ENCODE data around the gene ZCCHC8.

GRCh38 chr12:122454250-122454721 is 46.4 kb downstream of the ZCCHC8 start:
- TF ChIP-seq MAX (IDR thresholded peaks at IDR 0.05): no peak
- TF ChIP-seq E2F6 (IDR thresholded peaks at IDR 0.05): no peak
- TF ChIP-seq CTCF (IDR thresholded peaks at IDR 0.05; ENCODE audit: control extremely low read depth in 1 of 3, insufficient read depth in 1 of 3, low read depth in 1 of 3, low read length in 3 of 3): no peak
- no peak for TF ChIP-seq TAF1 (IDR thresholded peaks at IDR 0.05; ENCODE audit: low read depth, low read length)
- TF ChIP-seq SUZ12 (IDR thresholded peaks at IDR 0.05; ENCODE audit: low read length): no peak
- TF ChIP-seq MAFK (IDR thresholded peaks at IDR 0.05; ENCODE audit: low read depth, low read length): no peak
- TF ChIP-seq SP1 (IDR thresholded peaks at IDR 0.05; ENCODE audit: low read depth, low read length): no peak
- TF ChIP-seq USF2 (IDR thresholded peaks at IDR 0.05; ENCODE audit: low read length): no peak
- TF ChIP-seq EZH2 (IDR thresholded peaks at IDR 0.05; ENCODE audit: low read depth, low read length, severe bottlenecking): no peak
- TF ChIP-seq TCF12 (IDR thresholded peaks at IDR 0.05; ENCODE audit: low read depth, low read length): no peak
- TF ChIP-seq CBX8 (IDR thresholded peaks at IDR 0.05; ENCODE audit: borderline replicate concordance, low read depth, low read length): no peak
- no peak for TF ChIP-seq GABPA (IDR thresholded peaks at IDR 0.05; ENCODE audit: borderline replicate concordance, insufficient read depth, low read length)

All from H1 (cell line).